Peyer's patch (tissue), 4 donors: ENCODE results near the gene ELFN1. TPM values are rescaled to one million over a fixed set of nuclear protein-coding genes. Genes with fewer than 3 reads are reported as not detected.

Experiments
- DNase-seq, 3 donors: peaks; one replicate each; pipeline ENCODE4 v3.0.0-alpha.2; 2017 to 2019
- H3K27ac ChIP-seq, 4 donors: fragments of 200-600 bp; sonication (generic); one replicate each; pipeline ENCODE4 v1.5.1; 2016 to 2019
- H3K27me3 ChIP-seq, 2 donors: fragments of 200-600 bp; sonication (generic); one replicate each; pipeline ENCODE4 v1.5.1; 2019
- H3K36me3 ChIP-seq, 3 donors: fragments of 200-600 bp; sonication (generic); one replicate each; pipeline ENCODE4 v1.5.1; 2016 to 2019
- H3K4me1 ChIP-seq, 4 donors: fragments of 200-600 bp; sonication (generic); one replicate each; pipeline ENCODE4 v1.5.1; 2016 to 2019
- H3K4me3 ChIP-seq, 4 donors: fragments of 200-600 bp; sonication (generic); 1 replicate in 3 of 4; 2 replicates in 1 of 4; pipeline ENCODE4 v1.5.1; 2016 to 2019; ENCODE audit warnings: mild to moderate bottlenecking in 1 of 4
- H3K9me3 ChIP-seq, 4 donors: fragments of 200-600 bp; sonication (generic); one replicate each; pipeline ENCODE4 v1.5.1; 2016 to 2019; ENCODE audit warnings: mild to moderate bottlenecking in 1 of 4
- POLR2A ChIP-seq, 2 donors: fragments of 450-650 bp; IDR thresholded peaks; one replicate each; pipeline ENCODE4 v1.5.1; 2017; ENCODE audit warnings: antibody characterized with exemption in 2 of 2, mild to moderate bottlenecking in 2 of 2, moderate library complexity in 2 of 2
- total RNA-seq, 4 donors: library from RNA; depleted of rRNA; stranded (reverse); fragments of >200 nt; gene quantifications; one replicate each; pipeline ENCODE4 v1.1.0, GENCODE V29; 2016
- TF ChIP-seq, protein P1 (sequence below), 6 experiments: fragments of 450-650 bp in 4 of 6; fragments of 200-600 bp in 2 of 6; sonication (generic) in 1 of 6; IDR thresholded peaks; one replicate each; pipeline ENCODE4 v1.5.1; 2017 to 2019; ENCODE audit warnings: antibody characterized with exemption in 6 of 6, mild to moderate bottlenecking in 3 of 6, moderate library complexity in 1 of 6

The ELFN1 gene
- total RNA-seq, 4 donors from 2014 or later = 0.80 TPM; not detected in 3

GRCh38 chr7:1787241-1787640 lies 117.2 kb downstream of the ELFN1 start:
- peak in 1 of 3 donors; percentile 36 for DNase-seq
- no peaks in the 10 kb centered on the region for H3K36me3 ChIP-seq
- no peak for TF ChIP-seq POLR2A (IDR thresholded peaks at IDR 0.05)
- H3K9me3 ChIP-seq = peaks cover 0 to 6% (median 0%) of the 10 kb centered on the region in 4 donors
- H3K27me3 ChIP-seq = no peaks in the 10 kb centered on the region
- H3K27ac ChIP-seq = no peak overlapping the region
- H3K4me3 ChIP-seq = no peak overlapping the region
- no peaks in the 10 kb centered on the region for H3K4me1 ChIP-seq

GRCh38 chr7:1787681-1788235 lies 117.7 kb downstream of the ELFN1 start:
- H3K36me3 ChIP-seq = no peaks in the 10 kb centered on the region
- no peaks in the 10 kb centered on the region for H3K4me1 ChIP-seq
- no peak overlapping the region for H3K27ac ChIP-seq
- peak in 1 of 3 donors; percentile 31 for DNase-seq
- no peak overlapping the region for H3K4me3 ChIP-seq
- TF ChIP-seq, protein P1, sequence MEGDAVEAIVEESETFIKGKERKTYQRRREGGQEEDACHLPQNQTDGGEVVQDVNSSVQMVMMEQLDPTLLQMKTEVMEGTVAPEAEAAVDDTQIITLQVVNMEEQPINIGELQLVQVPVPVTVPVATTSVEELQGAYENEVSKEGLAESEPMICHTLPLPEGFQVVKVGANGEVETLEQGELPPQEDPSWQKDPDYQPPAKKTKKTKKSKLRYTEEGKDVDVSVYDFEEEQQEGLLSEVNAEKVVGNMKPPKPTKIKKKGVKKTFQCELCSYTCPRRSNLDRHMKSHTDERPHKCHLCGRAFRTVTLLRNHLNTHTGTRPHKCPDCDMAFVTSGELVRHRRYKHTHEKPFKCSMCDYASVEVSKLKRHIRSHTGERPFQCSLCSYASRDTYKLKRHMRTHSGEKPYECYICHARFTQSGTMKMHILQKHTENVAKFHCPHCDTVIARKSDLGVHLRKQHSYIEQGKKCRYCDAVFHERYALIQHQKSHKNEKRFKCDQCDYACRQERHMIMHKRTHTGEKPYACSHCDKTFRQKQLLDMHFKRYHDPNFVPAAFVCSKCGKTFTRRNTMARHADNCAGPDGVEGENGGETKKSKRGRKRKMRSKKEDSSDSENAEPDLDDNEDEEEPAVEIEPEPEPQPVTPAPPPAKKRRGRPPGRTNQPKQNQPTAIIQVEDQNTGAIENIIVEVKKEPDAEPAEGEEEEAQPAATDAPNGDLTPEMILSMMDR (IDR thresholded peaks at IDR 0.05) = no peak
- TF ChIP-seq POLR2A (IDR thresholded peaks at IDR 0.05) = no peak
- peaks cover 0 to 6% (median 0%) of the 10 kb centered on the region in 4 donors for H3K9me3 ChIP-seq
- H3K27me3 ChIP-seq = no peaks in the 10 kb centered on the region

DNA sequence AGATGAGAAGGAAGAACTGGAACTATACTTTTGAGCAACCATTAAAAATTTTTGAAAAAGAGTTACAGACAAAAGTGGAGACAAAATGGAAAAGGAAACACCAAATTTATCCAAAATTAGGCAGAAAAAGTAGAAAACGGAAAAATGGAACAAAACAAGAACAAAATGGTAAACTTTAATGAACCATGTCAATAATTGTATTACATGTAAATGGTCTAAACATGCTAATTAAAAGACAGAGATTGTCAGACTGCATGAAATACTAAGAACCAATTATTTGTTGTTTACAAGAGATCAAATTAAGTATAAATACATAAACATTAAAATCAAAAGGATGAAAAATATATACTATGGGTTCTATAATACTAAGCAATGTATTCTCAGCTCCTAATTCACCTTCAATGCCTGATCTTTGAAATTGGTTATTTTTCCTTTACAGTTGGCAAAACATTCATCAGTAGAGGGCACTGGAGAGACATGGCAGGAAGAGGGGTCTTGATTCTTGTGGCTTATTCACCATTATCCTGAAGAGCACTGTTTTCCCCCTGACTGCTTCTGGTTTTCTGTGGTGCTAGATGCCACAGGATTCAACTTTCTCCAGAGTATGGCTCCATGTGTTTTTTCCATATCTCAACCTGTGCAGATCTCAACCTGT lies 124.9 kb downstream of the ELFN1 start:
- Histone ChIP-seq H3K36me3 (no peaks in the 10 kb centered on the region), H3K27me3 (no peaks in the 10 kb centered on the region), H3K4me3 (no peak overlapping the region), H3K9me3 (peaks cover 0 to 8% (median 0%) of the 10 kb centered on the region in 4 donors), H3K27ac (no peak overlapping the region), H3K4me1 (no peaks in the 10 kb centered on the region)
- no peak for DNase-seq
- TF ChIP-seq, protein P1 (IDR thresholded peaks at IDR 0.05) = no peak
- no peak for TF ChIP-seq POLR2A (IDR thresholded peaks at IDR 0.05)

Other genes starting within 250 kb of the ELFN1 start
- 100 to 1,000 TPM; 111 to 272 (median 209) TPM for gene MICALL2, start 210.8 kb upstream of the ELFN1 start, total RNA-seq
- gene INTS1, start 165.9 kb upstream of the ELFN1 start, total RNA-seq = 100 to 1,000 TPM in 2 of 4 donors, 10 to 100 TPM in 2; 84.4 to 192 (median 108) TPM
- 10 to 100 TPM; 32.9 to 80.2 (median 55.0) TPM for gene MAFK, start 139.6 kb upstream of the ELFN1 start, total RNA-seq
- 100 to 1,000 TPM in 3 of 4 donors, 10 to 100 TPM in 1; 41.3 to 161 (median 151) TPM for gene TMEM184A, start 114.1 kb upstream of the ELFN1 start, total RNA-seq
- 10 to 100 TPM; 33.0 to 67.5 (median 47.7) TPM for gene PSMG3, start 100.2 kb upstream of the ELFN1 start, total RNA-seq